Heart left ventricle (tissue), 16 donors: ENCODE measurements around the gene NUSAP1. TPM values are rescaled to one million over a fixed set of nuclear protein-coding genes. Genes with fewer than 3 reads are reported as not detected.

ENCODE experiments used
- ATAC-seq, 4 donors: fragments of 200-7000 bp; cut with Tn5 transposase; one replicate each; pipeline ENCODE4 v1.9.1; 2020 to 2022; ENCODE audit warnings: moderate library complexity in 4 of 4, mild to moderate bottlenecking in 3 of 4, moderate number of reproducible peaks in 1 of 4
- DNase-seq, 5 donors: peaks; one replicate each; pipeline ENCODE4 v3.0.0-alpha.2; 2020
- H3K27ac ChIP-seq, 12 donors: fragments of 200-600 bp; sonication (generic) in 4 of 12; one replicate each; pipeline versions ENCODE4 v1.5.0 to v1.8.0; 2016 to 2022; ENCODE audit warnings: mild to moderate bottlenecking in 2 of 12
- H3K27me3 ChIP-seq, 9 donors: fragments of 200-600 bp; sonication (generic) in 2 of 9; one replicate each; pipeline versions ENCODE4 v1.5.1 to v1.8.0; 2016 to 2022; ENCODE audit warnings: mild to moderate bottlenecking in 3 of 9
- H3K36me3 ChIP-seq, 9 donors: fragments of 200-600 bp; sonication (generic) in 2 of 9; one replicate each; pipeline versions ENCODE4 v1.5.0 to v1.8.0; 2018 to 2022; ENCODE audit warnings: mild to moderate bottlenecking in 2 of 9
- H3K4me1 ChIP-seq, 12 donors: fragments of 200-600 bp; sonication (generic) in 4 of 12; one replicate each; pipeline versions ENCODE4 v1.5.0 to v1.8.0; 2016 to 2022; ENCODE audit warnings: mild to moderate bottlenecking in 3 of 12
- H3K4me3 ChIP-seq, 12 donors: fragments of 200-600 bp; sonication (generic) in 4 of 12; one replicate each; pipeline versions ENCODE4 v1.5.0 to v1.8.0; 2017 to 2022; ENCODE audit warnings: mild to moderate bottlenecking in 9 of 12, moderate library complexity in 4 of 12
- H3K9me3 ChIP-seq, 12 donors: fragments of 200-600 bp; sonication (generic) in 4 of 12; one replicate each; pipeline versions ENCODE4 v1.5.0 to v1.8.0; 2016 to 2022; ENCODE audit warnings: mild to moderate bottlenecking in 1 of 12
- POLR2A ChIP-seq, 2 donors: fragments of 450-650 bp; IDR thresholded peaks; one replicate each; pipeline ENCODE4 v1.6.1; 2017; ENCODE audit warnings: antibody characterized with exemption in 2 of 2, mild to moderate bottlenecking in 2 of 2, moderate library complexity in 2 of 2
- WGBS, 4 donors: extraction: QIAGEN DNeasy Blood & Tissue Kit in 2 of 4; methylation state at CpG; one replicate each; pipeline versions ENCODE4 v1.1.5 to v1.1.7; 2013 to 2018; 5-methylcytosine and 5-hydroxymethylcytosine counted together
- intact Hi-C, 10 donors: fragments of 100-400 bp; cut with DNase I; formaldehyde crosslinking; loops; one replicate each; pipeline versions ENCODE4 v1.11.1 to v1.14.2; 2022
- polyA plus RNA-seq, 2 donors: library from polyadenylated mRNA; stranded (reverse); fragments of 200-250 nt; gene quantifications; one replicate each; pipeline ENCODE4 v1.2.3, GENCODE V29; 2013
- total RNA-seq, 9 donors: library from RNA; depleted of rRNA in 2 of 9; stranded (reverse); fragments of >200 nt in 2 of 9; fragmentation: NEBNext Ultra II Directional in 3 of 9; extraction: Animal tissue kit (Norgen Biotek cat#: 25700) in 3 of 9; gene quantifications; one replicate each; pipeline versions ENCODE4 v1.1.0 to v1.2.4, GENCODE V29; 2016 to 2023
- TF ChIP-seq, protein P1 (sequence below), 12 donors: fragments of 200-600 bp; sonication (generic) in 4 of 12; IDR thresholded peaks; one replicate each; pipeline versions ENCODE4 v1.5.0 to v1.8.0; 2018 to 2022; ENCODE audit warnings: antibody characterized with exemption in 12 of 12, mild to moderate bottlenecking in 5 of 12
- donor health status: ischemic (EF 13 %, LVEDD 7.1; RV severe dilation, severe dysfunction).
- donor health status: healthy with polysubstance abuse.
- donor health status: DM: no; HTN: yes; CAD: no.
- donor health status: DM: no; HTN: no; CAD: no.
- donor health status: ischemic (EF 25% LVEDD 6.9; RV normal size, moderate dysfunction).
- donor health status: ischemic (EF 25% LVEDD 5.7; RV mildly dilated, moderate dysfunction).
- donor health status: healthy.
- donor health status: DM: yes; HTN: yes; CAD: no.
- donor health status: ischemic (EF 35%, LVEDD 5.7; RV mildly dilated, moderate dysfunction).
- donor health status: nonischemic (EF 11% LVEDD 7.7; RV severe dilation, severe dysfunction).
- donor health status: DM: yes; HTN: yes; CAD: no.
- donor health status: PGD.
- donor health status: ischemic (EF 29% LVEDD 5.4; RV normal size, mild dysfunction).
- donor health status: nonischemic (EF 23%, LVEDD 6.1; RV moderate dilation, normal function).

The NUSAP1 gene
- total and polyA plus RNA-seq, 11 donors = 0.23 to 23.1 (median 1.1) TPM

DNA sequence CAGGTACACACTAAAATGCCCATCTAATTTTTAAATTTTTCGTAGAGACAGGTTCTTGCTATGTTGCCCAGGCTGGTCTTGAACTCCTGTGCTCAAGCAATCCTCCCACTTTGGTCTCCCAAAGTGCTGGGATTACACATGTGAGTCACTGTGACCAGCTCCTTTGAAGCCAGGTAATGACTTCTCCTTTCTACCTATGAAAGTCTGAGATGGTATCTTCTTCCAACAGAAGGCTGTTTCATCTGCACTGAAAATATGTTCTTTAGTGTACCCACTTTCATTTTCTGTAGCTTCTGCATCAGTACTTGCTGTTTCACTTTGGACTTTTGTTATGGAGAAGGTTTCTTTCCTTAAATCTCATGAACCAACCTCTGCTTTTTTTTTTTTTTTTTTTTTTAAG, 9.1 kb upstream of the NUSAP1 start:
- no peak overlapping the region for H3K27ac ChIP-seq
- intact Hi-C loops = no loop called here
- WGBS, 4 donors = 93 to 100% (median 98%) methylated on average over 1 of the region's 1 CpG
- ATAC-seq (no peak), DNase-seq (no peak)
- H3K9me3 ChIP-seq = no peaks in the 10 kb centered on the region
- H3K36me3 ChIP-seq = no peaks in the 10 kb centered on the region
- H3K4me3 ChIP-seq = no peak overlapping the region
- TF ChIP-seq, protein P1, sequence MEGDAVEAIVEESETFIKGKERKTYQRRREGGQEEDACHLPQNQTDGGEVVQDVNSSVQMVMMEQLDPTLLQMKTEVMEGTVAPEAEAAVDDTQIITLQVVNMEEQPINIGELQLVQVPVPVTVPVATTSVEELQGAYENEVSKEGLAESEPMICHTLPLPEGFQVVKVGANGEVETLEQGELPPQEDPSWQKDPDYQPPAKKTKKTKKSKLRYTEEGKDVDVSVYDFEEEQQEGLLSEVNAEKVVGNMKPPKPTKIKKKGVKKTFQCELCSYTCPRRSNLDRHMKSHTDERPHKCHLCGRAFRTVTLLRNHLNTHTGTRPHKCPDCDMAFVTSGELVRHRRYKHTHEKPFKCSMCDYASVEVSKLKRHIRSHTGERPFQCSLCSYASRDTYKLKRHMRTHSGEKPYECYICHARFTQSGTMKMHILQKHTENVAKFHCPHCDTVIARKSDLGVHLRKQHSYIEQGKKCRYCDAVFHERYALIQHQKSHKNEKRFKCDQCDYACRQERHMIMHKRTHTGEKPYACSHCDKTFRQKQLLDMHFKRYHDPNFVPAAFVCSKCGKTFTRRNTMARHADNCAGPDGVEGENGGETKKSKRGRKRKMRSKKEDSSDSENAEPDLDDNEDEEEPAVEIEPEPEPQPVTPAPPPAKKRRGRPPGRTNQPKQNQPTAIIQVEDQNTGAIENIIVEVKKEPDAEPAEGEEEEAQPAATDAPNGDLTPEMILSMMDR (IDR thresholded peaks at IDR 0.05) = no peak
- no peak for TF ChIP-seq POLR2A (IDR thresholded peaks at IDR 0.05)
- no peaks in the 10 kb centered on the region for H3K4me1 ChIP-seq
- no peaks in the 10 kb centered on the region for H3K27me3 ChIP-seq

DNA sequence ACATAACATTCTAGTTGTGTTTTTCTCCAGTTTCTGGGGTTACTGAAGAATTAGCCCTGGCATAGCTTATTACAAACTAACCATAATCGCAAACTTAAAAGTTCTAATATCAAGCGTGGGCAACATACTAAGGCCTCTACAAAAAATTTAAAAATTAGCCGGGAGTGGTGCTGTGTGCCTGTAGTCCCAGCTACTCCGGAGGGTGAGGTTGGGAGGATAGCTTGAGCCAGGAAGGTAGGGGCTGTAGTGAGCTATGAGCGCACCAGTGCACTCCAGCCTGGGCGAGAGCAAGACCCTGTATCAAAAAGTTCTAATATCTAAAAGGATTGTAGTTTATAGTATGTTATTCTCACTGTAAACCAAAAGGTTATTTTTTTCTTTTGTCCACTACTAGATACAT, 1.4 kb upstream of the NUSAP1 start:
- H3K4me1 ChIP-seq = peaks cover 0 to 26% (median 9%) of the 10 kb centered on the region in 12 donors
- H3K36me3 ChIP-seq = no peaks in the 10 kb centered on the region
- TF ChIP-seq, protein P1 (IDR thresholded peaks at IDR 0.05) = no peak
- TF ChIP-seq POLR2A (IDR thresholded peaks at IDR 0.05) = no peak
- ATAC-seq (no peak), DNase-seq (no peak)
- no peak overlapping the region for H3K27ac ChIP-seq
- no peaks in the 10 kb centered on the region for H3K9me3 ChIP-seq
- no peaks in the 10 kb centered on the region for H3K27me3 ChIP-seq
- 73 to 81% (median 78%) methylated on average over 6 of the region's 6 CpGs for WGBS, 4 donors
- peak overlapping the region in 1 of 12 donors; percentile 98 for H3K4me3 ChIP-seq
- intact Hi-C loops = loop anchor here in 1 of 10 donors (5.0 to 10.0 kb wide), 2 partner anchors 49 to 426 kb away; no protein-coding TSS in a partner anchor

DNA sequence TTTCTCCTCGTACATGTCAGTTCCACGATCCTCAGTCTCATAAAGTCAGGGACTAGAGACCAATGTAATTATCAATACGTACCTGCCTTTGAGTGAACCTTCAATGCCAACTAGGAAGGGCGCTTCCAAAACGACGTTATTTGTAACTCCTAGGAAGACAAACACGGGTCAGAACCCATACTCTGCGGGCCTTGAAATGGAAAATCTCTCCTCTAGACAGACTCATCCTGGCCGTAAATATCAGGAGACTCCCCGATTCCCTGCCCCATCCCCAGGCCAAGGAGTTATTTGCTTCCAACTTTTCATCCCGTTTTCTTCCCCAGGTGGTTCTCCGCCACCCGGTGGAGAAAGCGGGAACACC, 868 bp upstream of the NUSAP1 start:
- no peaks in the 10 kb centered on the region for H3K27me3 ChIP-seq
- no peak for DNase-seq
- no peaks in the 10 kb centered on the region for H3K9me3 ChIP-seq
- 3 to 7% (median 5%) methylated on average over 14 of the region's 14 CpGs for WGBS, 4 donors
- no peak for TF ChIP-seq POLR2A (IDR thresholded peaks at IDR 0.05)
- TF ChIP-seq, protein P1 (IDR thresholded peaks at IDR 0.05) = peak in 8 of 12 donors; percentile 36 to 77 (median 64)
- H3K27ac ChIP-seq = peak overlapping the region in 9 of 12 donors; percentile 14 to 75 (median 58)
- no peak for ATAC-seq
- intact Hi-C loops = loop anchor here in 1 of 10 donors (5.0 to 10.0 kb wide), 2 partner anchors 50 to 427 kb away; no protein-coding TSS in a partner anchor
- no peaks in the 10 kb centered on the region for H3K36me3 ChIP-seq
- H3K4me3 ChIP-seq = peak overlapping the region; percentile 67 to 98 (median 84)
- peaks cover 0 to 27% (median 9%) of the 10 kb centered on the region in 12 donors for H3K4me1 ChIP-seq

DNA sequence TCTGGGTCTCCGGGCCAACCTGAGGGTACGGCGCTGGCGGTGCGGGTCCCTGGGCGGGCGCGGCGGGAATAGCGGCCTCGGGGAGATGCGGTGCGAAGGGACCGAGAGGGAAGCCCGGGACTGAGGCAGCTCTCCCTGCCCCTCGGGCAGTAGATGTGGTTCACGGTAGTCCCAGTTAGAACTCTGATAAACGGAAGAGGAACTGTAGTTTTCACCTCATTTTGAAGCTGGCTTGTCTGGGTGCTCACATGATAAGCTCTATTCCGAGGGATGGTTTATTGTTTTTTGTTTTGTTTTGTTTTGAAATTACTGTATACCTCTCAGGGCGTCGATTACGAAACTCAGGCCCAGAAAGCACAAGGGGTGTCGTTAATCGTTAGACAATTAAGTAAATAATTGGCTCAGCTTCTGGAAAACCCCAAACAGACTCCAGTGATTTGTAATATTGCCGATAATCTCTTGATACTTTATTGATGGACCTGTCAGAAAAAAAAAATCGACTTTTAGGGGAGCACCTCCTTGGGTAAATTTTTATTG, 413 bp downstream of the NUSAP1 start:
- intact Hi-C loops = loop anchor here in 1 of 10 donors (5.0 to 10.0 kb wide), 2 partner anchors 51 to 428 kb away; no protein-coding TSS in a partner anchor
- peak in 2 of 4 donors; percentile 3 to 6 for ATAC-seq
- TF ChIP-seq, protein P1 (IDR thresholded peaks at IDR 0.05) = no peak
- TF ChIP-seq POLR2A (IDR thresholded peaks at IDR 0.05) = no peak
- Histone ChIP-seq H3K27ac (peak overlapping the region in 6 of 12 donors; percentile 27 to 76 (median 49)), H3K4me1 (peaks cover 0 to 31% (median 9%) of the 10 kb centered on the region in 12 donors), H3K4me3 (peak overlapping the region; percentile 19 to 98 (median 82)), H3K36me3 (no peaks in the 10 kb centered on the region), H3K9me3 (no peaks in the 10 kb centered on the region), H3K27me3 (no peaks in the 10 kb centered on the region)
- 0 to 1% (median 1%) methylated on average over 26 of the region's 26 CpGs for WGBS, 4 donors
- DNase-seq = peak in 1 of 5 donors; percentile 70
